Tibial nerve (tissue), 4 donors: Measurements from ENCODE around the gene VSIG1. TPM values are rescaled to one million over a fixed set of nuclear protein-coding genes. Genes with fewer than 3 reads are reported as not detected.

Experiments
- DNase-seq, 2 donors: peaks; one replicate each; pipeline ENCODE4 v3.0.0-alpha.2; 2019; ENCODE audit warnings: low spot score in 2 of 2
- H3K27ac ChIP-seq, 4 donors: fragments of 200-600 bp; sonication (generic) in 3 of 4; one replicate each; pipeline ENCODE4 v1.5.1; 2017 to 2019; ENCODE audit warnings: mild to moderate bottlenecking in 1 of 4
- H3K27me3 ChIP-seq, 2 donors: fragments of 200-600 bp; sonication (generic) in 1 of 2; one replicate each; pipeline versions ENCODE4 v1.5.1 to v1.6.0; 2017 to 2019
- H3K36me3 ChIP-seq, 3 donors: fragments of 200-600 bp; sonication (generic); one replicate each; pipeline ENCODE4 v1.5.1; 2018 to 2019
- H3K4me1 ChIP-seq, 4 donors: fragments of 200-600 bp; sonication (generic) in 3 of 4; one replicate each; pipeline ENCODE4 v1.5.1; 2017 to 2019
- H3K4me3 ChIP-seq, 4 donors: fragments of 200-600 bp; sonication (generic) in 3 of 4; one replicate each; pipeline ENCODE4 v1.5.1; 2017 to 2019; ENCODE audit warnings: mild to moderate bottlenecking in 1 of 4, moderate library complexity in 1 of 4
- H3K9me3 ChIP-seq, 4 donors: fragments of 200-600 bp; sonication (generic) in 3 of 4; one replicate each; pipeline ENCODE4 v1.5.1; 2017 to 2019
- EP300 ChIP-seq, 2 donors: sonication (generic); formaldehyde crosslinking; IDR thresholded peaks; one replicate each; pipeline ENCODE4 v1.6.1; 2017; ENCODE audit warnings: antibody characterized with exemption in 2 of 2, mild to moderate bottlenecking in 1 of 2
- POLR2A ChIP-seq, 2 donors: fragments of 450-650 bp; IDR thresholded peaks; one replicate each; pipeline ENCODE4 v1.6.1; 2017; ENCODE audit warnings: antibody characterized with exemption in 2 of 2, mild to moderate bottlenecking in 2 of 2, moderate library complexity in 2 of 2
- WGBS, 2 donors: methylation state at CpG; one replicate each; pipeline ENCODE4 v1.1.5; 2018; 5-methylcytosine and 5-hydroxymethylcytosine counted together
- total RNA-seq, 4 donors: library from RNA; depleted of rRNA; stranded (reverse); fragments of >200 nt; gene quantifications; one replicate each; pipeline ENCODE4 v1.1.0, GENCODE V29; 2016
- TF ChIP-seq, protein P1 (sequence below), 5 experiments: fragments of 200-600 bp in 3 of 5; fragments of 450-650 bp in 2 of 5; sonication (generic) in 3 of 5; IDR thresholded peaks; one replicate each; pipeline ENCODE4 v1.5.1; 2016 to 2019; ENCODE audit warnings: antibody characterized with exemption in 5 of 5, mild to moderate bottlenecking in 3 of 5, moderate library complexity in 2 of 5

Gene VSIG1
- total RNA-seq, 4 donors from 2014 or later, result 0.30 TPM; not detected in 3

GRCh38 chrX:108036298-108036973, 8.4 kb upstream of the VSIG1 start:
- 61 to 75% methylated on average over 4 of the region's 4 CpGs for whole genome bisulfite sequencing, 2 donors
- no peak overlapping the region for H3K27ac ChIP-seq
- no peaks in the 10 kb centered on the region for H3K4me1 ChIP-seq
- no peaks in the 10 kb centered on the region for H3K9me3 ChIP-seq
- H3K4me3 ChIP-seq, result no peak overlapping the region
- H3K36me3 ChIP-seq, result no peaks in the 10 kb centered on the region
- DNase-seq, result no peak
- TF ChIP-seq POLR2A (IDR thresholded peaks at IDR 0.05) (no peak), EP300 (IDR thresholded peaks at IDR 0.05) (no peak)
- TF ChIP-seq, protein P1, sequence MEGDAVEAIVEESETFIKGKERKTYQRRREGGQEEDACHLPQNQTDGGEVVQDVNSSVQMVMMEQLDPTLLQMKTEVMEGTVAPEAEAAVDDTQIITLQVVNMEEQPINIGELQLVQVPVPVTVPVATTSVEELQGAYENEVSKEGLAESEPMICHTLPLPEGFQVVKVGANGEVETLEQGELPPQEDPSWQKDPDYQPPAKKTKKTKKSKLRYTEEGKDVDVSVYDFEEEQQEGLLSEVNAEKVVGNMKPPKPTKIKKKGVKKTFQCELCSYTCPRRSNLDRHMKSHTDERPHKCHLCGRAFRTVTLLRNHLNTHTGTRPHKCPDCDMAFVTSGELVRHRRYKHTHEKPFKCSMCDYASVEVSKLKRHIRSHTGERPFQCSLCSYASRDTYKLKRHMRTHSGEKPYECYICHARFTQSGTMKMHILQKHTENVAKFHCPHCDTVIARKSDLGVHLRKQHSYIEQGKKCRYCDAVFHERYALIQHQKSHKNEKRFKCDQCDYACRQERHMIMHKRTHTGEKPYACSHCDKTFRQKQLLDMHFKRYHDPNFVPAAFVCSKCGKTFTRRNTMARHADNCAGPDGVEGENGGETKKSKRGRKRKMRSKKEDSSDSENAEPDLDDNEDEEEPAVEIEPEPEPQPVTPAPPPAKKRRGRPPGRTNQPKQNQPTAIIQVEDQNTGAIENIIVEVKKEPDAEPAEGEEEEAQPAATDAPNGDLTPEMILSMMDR (IDR thresholded peaks at IDR 0.05), result no peak
- peaks cover 0 to 14% of the 10 kb centered on the region in 2 donors for H3K27me3 ChIP-seq

DNA sequence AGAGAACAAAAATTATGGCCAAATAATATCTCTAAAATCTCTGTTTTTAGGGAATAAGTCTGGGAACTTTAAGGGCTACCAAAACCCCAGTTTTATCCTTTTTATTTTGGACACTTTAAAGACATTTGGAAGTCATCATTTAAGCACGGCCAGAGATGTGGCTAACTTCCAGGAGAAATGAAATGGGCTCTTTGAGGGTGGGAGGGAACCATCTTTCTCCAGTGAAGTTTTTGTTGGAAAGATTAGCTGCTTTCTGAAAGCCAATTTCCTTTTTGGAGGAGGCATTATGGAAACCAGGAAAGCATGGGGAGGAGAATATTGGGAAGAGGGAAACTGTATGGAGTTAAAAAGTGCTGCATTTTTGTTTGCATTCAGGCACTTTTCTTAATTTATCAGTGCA, 4.8 kb downstream of the VSIG1 start:
- DNase-seq, result no peak
- peaks cover 0 to 20% of the 10 kb centered on the region in 2 donors for H3K27me3 ChIP-seq
- no peak overlapping the region for H3K27ac ChIP-seq
- H3K4me1 ChIP-seq, result no peaks in the 10 kb centered on the region
- TF ChIP-seq, protein P1 (IDR thresholded peaks at IDR 0.05), result no peak
- no peak for TF ChIP-seq EP300 (IDR thresholded peaks at IDR 0.05)
- no peak for TF ChIP-seq POLR2A (IDR thresholded peaks at IDR 0.05)
- 14 to 33% methylated on average over 1 of the region's 1 CpG for WGBS, 2 donors
- no peaks in the 10 kb centered on the region for H3K36me3 ChIP-seq
- no peaks in the 10 kb centered on the region for H3K9me3 ChIP-seq
- H3K4me3 ChIP-seq, result no peak overlapping the region

DNA sequence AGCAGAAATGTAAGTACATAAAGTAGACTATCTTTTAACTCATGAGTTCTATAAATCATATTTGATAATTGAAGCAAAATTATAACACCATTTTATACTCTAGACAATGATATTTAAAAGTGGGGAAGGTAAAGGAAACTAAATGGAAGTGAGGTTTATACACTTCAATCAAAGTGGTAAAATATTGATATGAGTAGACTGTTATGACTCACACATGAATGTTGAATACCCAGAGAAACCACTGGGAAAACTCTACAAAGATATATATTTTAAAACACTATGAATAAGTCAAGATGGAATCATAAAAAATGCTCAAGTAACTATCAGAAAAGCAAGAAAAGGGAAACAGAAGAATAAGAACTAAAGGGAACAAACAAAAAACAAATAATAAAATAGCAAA, 8.4 kb downstream of the VSIG1 start:
- Histone ChIP-seq H3K27ac (no peak overlapping the region), H3K4me3 (no peak overlapping the region), H3K4me1 (no peaks in the 10 kb centered on the region), H3K36me3 (no peaks in the 10 kb centered on the region), H3K9me3 (no peaks in the 10 kb centered on the region), H3K27me3 (peaks cover 0 to 12% of the 10 kb centered on the region in 2 donors)
- no peak for DNase-seq
- no peak for TF ChIP-seq POLR2A (IDR thresholded peaks at IDR 0.05)
- TF ChIP-seq EP300 (IDR thresholded peaks at IDR 0.05), result no peak
- TF ChIP-seq, protein P1 (IDR thresholded peaks at IDR 0.05), result no peak

- no peak for DNase-seq
- Histone ChIP-seq H3K27me3 (peaks cover 0 to 13% of the 10 kb centered on the region in 2 donors), H3K4me3 (no peak overlapping the region), H3K27ac (no peak overlapping the region), H3K4me1 (no peaks in the 10 kb centered on the region), H3K9me3 (no peaks in the 10 kb centered on the region), H3K36me3 (no peaks in the 10 kb centered on the region)
- TF ChIP-seq, protein P1 (IDR thresholded peaks at IDR 0.05), result no peak
- TF ChIP-seq EP300 (IDR thresholded peaks at IDR 0.05) (no peak), POLR2A (IDR thresholded peaks at IDR 0.05) (no peak)
Measured at GRCh38 chrX:108055546-108055945, 10.7 kb downstream of the VSIG1 start.

DNA sequence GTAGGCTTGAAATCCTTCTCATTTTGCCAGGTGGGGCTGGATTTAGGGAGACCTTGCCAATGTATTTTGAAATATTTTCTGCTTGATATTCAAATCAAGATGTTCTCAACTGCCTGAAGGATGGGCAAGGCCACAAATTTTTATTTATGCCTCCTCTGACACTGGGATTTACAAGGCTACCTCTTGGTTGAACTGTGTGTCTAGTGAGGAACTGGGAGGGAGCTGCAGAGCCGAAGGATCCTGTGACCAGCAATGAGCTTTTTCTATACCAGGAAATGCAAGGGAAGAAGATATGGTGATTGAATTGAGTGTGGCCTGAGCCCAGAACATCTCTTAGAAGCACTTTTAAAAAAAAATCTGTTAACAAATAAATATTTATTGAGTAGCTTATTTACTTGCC, 14.9 kb downstream of the VSIG1 start:
- no peaks in the 10 kb centered on the region for H3K9me3 ChIP-seq
- WGBS, 2 donors, result 67 to 73% methylated on average over 1 of the region's 1 CpG
- no peaks in the 10 kb centered on the region for H3K4me1 ChIP-seq
- peaks cover 0 to 21% of the 10 kb centered on the region in 2 donors for H3K27me3 ChIP-seq
- H3K27ac ChIP-seq, result no peak overlapping the region
- no peaks in the 10 kb centered on the region for H3K36me3 ChIP-seq
- TF ChIP-seq EP300 (IDR thresholded peaks at IDR 0.05), result no peak
- no peak for TF ChIP-seq POLR2A (IDR thresholded peaks at IDR 0.05)
- TF ChIP-seq, protein P1 (IDR thresholded peaks at IDR 0.05), result no peak
- DNase-seq, result no peak
- no peak overlapping the region for H3K4me3 ChIP-seq
